ENCODE data around the gene LRRC2.

GRCh38 chr3:46539443-46540005 lies 26.6 kb downstream of the LRRC2 start:
- no peak for TF ChIP-seq POLR2A (IDR thresholded peaks at IDR 0.05; ENCODE audit: low read depth, low read length)
- no peak for TF ChIP-seq POLR2AphosphoS5 (IDR thresholded peaks at IDR 0.05; ENCODE audit: low read depth, low read length)
- TF ChIP-seq TAF1 (IDR thresholded peaks at IDR 0.05; ENCODE audit: low read depth, low read length), result no peak
- TF ChIP-seq POU2F2 (IDR thresholded peaks at IDR 0.05; ENCODE audit: low read depth, low read length), result no peak
- no peak for TF ChIP-seq PAX5 (IDR thresholded peaks at IDR 0.05; ENCODE audit: insufficient read depth, low read length, severe bottlenecking)
- no peak for TF ChIP-seq SPI1 (IDR thresholded peaks at IDR 0.05; ENCODE audit: low read depth, low read length)

Data from GM12891 (cell line).